ENCODE data around the gene LIMS1.

DNA sequence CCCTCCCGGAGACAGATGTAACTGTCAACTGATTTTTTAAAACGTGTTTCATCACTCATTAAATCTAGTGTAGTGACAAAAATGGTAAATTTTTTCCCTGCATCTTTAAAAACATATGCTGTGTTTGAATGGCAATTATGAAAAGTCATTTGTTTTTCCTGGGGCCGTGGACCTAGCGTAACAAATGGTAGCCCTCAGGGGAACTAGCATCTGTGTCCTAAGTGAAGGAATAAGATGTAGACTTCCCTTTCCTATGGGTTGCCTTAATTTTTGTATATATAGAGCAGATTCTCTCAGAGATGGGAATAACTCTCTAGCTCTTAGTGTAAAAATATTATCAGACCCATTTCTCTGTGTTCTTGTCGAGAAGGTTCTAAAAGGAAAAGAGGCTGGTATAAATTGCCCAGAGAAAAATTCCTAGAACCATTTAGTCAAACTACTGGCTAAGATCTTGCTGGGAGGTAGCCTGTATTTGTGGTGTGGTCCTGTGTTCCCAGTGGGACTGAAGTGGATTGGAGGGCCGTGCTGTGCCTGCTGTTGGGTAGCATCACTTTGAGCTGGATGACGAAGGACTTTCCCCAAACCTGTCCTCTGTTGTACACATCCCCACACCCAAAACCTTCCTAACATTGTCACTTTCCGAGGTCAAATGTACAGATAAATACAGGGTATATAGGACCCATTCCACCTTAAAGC, 85.8 kb downstream of the LIMS1 start:
- TF ChIP-seq, protein P1, sequence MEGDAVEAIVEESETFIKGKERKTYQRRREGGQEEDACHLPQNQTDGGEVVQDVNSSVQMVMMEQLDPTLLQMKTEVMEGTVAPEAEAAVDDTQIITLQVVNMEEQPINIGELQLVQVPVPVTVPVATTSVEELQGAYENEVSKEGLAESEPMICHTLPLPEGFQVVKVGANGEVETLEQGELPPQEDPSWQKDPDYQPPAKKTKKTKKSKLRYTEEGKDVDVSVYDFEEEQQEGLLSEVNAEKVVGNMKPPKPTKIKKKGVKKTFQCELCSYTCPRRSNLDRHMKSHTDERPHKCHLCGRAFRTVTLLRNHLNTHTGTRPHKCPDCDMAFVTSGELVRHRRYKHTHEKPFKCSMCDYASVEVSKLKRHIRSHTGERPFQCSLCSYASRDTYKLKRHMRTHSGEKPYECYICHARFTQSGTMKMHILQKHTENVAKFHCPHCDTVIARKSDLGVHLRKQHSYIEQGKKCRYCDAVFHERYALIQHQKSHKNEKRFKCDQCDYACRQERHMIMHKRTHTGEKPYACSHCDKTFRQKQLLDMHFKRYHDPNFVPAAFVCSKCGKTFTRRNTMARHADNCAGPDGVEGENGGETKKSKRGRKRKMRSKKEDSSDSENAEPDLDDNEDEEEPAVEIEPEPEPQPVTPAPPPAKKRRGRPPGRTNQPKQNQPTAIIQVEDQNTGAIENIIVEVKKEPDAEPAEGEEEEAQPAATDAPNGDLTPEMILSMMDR (IDR thresholded peaks at IDR 0.05) = no peak
- TF ChIP-seq POLR2A (IDR thresholded peaks at IDR 0.05) = no peak
